Measurements from ENCODE around the gene EEF1AKMT2. TPM values are rescaled to one million over a fixed set of nuclear protein-coding genes. Genes with fewer than 3 reads are reported as not detected.
A peak's percentile ranks its signal among the peaks of the same experiment; 100 is the strongest.

Gene EEF1AKMT2
- total RNA-seq, 1 experiment from 2014 or later = 32.2 TPM

DNA sequence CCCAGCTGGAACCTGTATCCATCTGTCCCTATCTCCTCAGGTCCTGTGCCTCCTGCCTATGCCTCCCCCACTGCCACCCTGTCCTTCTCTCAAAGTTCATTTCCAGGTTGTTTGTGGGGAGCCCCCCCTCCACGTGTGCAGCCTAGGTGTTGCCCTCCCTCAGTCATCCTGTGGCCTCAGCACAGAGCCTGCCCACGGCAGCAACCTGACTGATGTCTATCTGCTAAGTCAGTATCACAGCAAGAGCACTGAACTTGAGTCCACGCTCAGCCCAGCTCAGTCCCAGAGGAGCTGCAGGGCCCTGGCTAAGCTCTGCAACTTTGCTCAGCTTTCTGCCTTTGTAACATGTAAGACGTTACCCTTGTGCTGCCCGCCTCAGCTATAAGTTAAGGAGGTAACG is 76.2 kb downstream of the EEF1AKMT2 start:
- peaks cover 48% of the 10 kb centered on the region for H3K4me1 ChIP-seq (ENCODE audit: insufficient read depth, low read length, poor library complexity, severe bottlenecking)
- TF ChIP-seq EZH2 (IDR thresholded peaks at IDR 0.05; ENCODE audit: borderline replicate concordance, low read depth, low read length, poor library complexity, severe bottlenecking) = no peak
- TF ChIP-seq, protein P1, sequence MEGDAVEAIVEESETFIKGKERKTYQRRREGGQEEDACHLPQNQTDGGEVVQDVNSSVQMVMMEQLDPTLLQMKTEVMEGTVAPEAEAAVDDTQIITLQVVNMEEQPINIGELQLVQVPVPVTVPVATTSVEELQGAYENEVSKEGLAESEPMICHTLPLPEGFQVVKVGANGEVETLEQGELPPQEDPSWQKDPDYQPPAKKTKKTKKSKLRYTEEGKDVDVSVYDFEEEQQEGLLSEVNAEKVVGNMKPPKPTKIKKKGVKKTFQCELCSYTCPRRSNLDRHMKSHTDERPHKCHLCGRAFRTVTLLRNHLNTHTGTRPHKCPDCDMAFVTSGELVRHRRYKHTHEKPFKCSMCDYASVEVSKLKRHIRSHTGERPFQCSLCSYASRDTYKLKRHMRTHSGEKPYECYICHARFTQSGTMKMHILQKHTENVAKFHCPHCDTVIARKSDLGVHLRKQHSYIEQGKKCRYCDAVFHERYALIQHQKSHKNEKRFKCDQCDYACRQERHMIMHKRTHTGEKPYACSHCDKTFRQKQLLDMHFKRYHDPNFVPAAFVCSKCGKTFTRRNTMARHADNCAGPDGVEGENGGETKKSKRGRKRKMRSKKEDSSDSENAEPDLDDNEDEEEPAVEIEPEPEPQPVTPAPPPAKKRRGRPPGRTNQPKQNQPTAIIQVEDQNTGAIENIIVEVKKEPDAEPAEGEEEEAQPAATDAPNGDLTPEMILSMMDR (conservative IDR thresholded peaks at IDR 0.05; ENCODE audit: low read depth, low read length) = no peak
- POLR2A ChIA-PET (ENCODE audit: low non-redundant PET) = no interaction called here
- no TSS peak for BruUV-seq (replicated peaks)
- CTCF ChIA-PET = no interaction called here
- intact Hi-C loops (cut with micrococcal nuclease; ENCODE audit: unreplicated experiment) = no loop called here
- no peak for DNase-seq (ENCODE audit: low spot score)
- H3K27me3 ChIP-seq (replicated peaks; ENCODE audit: insufficient read depth, low read depth, low read length, poor library complexity) = no peaks in the 10 kb centered on the region
- no peak overlapping the region for H3K4me3 ChIP-seq (ENCODE audit: low read depth, low read length, poor library complexity, severe bottlenecking)
- no peaks in the 10 kb centered on the region for H3K9me3 ChIP-seq (ENCODE audit: low read depth, low read length, poor library complexity, severe bottlenecking)
- no peak overlapping the region for H3K27ac ChIP-seq (ENCODE audit: low read depth, low read length, poor library complexity, severe bottlenecking)
- H3K36me3 ChIP-seq (ENCODE audit: insufficient read depth, low read length, poor library complexity, severe bottlenecking) = no peaks in the 10 kb centered on the region

GRCh38 chr10:124713679-124714255 is 77.9 kb downstream of the EEF1AKMT2 start:
- Histone ChIP-seq H3K36me3 (ENCODE audit: insufficient read depth, low read length, poor library complexity, severe bottlenecking) (no peaks in the 10 kb centered on the region), H3K4me3 (ENCODE audit: low read depth, low read length, poor library complexity, severe bottlenecking) (no peak overlapping the region), H3K27ac (ENCODE audit: low read depth, low read length, poor library complexity, severe bottlenecking) (peak overlapping the region; percentile 34), H3K9me3 (ENCODE audit: low read depth, low read length, poor library complexity, severe bottlenecking) (no peaks in the 10 kb centered on the region), H3K4me1 (ENCODE audit: insufficient read depth, low read length, poor library complexity, severe bottlenecking) (peaks cover 55% of the 10 kb centered on the region), H3K27me3 (replicated peaks; ENCODE audit: insufficient read depth, low read depth, low read length, poor library complexity) (no peaks in the 10 kb centered on the region)
- POLR2A ChIA-PET (ENCODE audit: low non-redundant PET) = no interaction called here
- no TSS peak for BruUV-seq (replicated peaks)
- intact Hi-C loops (cut with micrococcal nuclease; ENCODE audit: unreplicated experiment) = no loop called here
- TF ChIP-seq EZH2 (IDR thresholded peaks at IDR 0.05; ENCODE audit: borderline replicate concordance, low read depth, low read length, poor library complexity, severe bottlenecking) = no peak
- TF ChIP-seq, protein P1 (conservative IDR thresholded peaks at IDR 0.05; ENCODE audit: low read depth, low read length) = no peak
- peak; percentile 29 for DNase-seq (ENCODE audit: low spot score)
- CTCF ChIA-PET = no interaction called here

DNA sequence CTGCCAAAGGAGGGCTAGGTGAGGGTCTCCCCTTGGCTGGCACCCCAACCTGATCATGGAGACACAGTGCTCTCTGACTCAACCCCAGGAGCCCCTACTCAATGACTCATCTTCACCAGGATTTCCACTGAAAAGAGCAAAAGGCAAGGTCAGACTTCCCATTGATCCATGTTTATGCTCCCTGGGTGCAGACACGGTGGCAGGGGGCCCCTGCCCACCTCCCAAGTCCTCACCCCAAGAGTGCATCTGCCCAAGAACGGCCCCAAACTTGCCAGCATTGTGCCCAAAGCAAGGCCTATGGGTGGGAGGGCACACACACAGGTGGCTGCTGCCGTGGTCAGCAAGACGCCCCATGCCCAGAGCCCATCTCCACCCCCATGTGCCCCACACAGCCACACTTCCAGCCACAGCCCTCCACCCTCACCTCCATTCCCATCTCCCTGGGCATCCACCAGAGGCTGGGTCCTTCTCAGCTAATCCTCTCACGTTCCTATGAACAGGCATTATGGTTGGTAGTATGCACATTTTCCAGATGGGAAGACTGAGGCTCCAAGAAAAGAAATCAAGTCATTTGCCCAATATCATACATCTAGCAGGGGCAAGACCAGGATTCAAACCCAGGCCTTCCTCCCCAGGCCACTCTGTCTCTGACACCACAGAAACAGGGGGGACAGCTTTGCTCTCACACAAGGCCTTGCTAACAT is 78.8 kb downstream of the EEF1AKMT2 start:
- intact Hi-C loops (cut with micrococcal nuclease; ENCODE audit: unreplicated experiment) = no loop called here
- ChIA-PET CTCF (interaction anchor here (0.6 kb wide), 1 partner anchor 7 kb away, joined by 3 read pairs; no protein-coding TSS in a partner anchor), POLR2A (ENCODE audit: low non-redundant PET) (no interaction called here)
- Histone ChIP-seq H3K4me3 (ENCODE audit: low read depth, low read length, poor library complexity, severe bottlenecking) (no peak overlapping the region), H3K4me1 (ENCODE audit: insufficient read depth, low read length, poor library complexity, severe bottlenecking) (peaks cover 56% of the 10 kb centered on the region), H3K9me3 (ENCODE audit: low read depth, low read length, poor library complexity, severe bottlenecking) (no peaks in the 10 kb centered on the region), H3K27ac (ENCODE audit: low read depth, low read length, poor library complexity, severe bottlenecking) (peak overlapping the region; percentile 34), H3K27me3 (replicated peaks; ENCODE audit: insufficient read depth, low read depth, low read length, poor library complexity) (no peaks in the 10 kb centered on the region), H3K36me3 (ENCODE audit: insufficient read depth, low read length, poor library complexity, severe bottlenecking) (no peaks in the 10 kb centered on the region)
- DNase-seq (ENCODE audit: low spot score) = no peak
- TF ChIP-seq EZH2 (IDR thresholded peaks at IDR 0.05; ENCODE audit: borderline replicate concordance, low read depth, low read length, poor library complexity, severe bottlenecking) = no peak
- TF ChIP-seq, protein P1 (conservative IDR thresholded peaks at IDR 0.05; ENCODE audit: low read depth, low read length) = no peak
- no TSS peak for BruUV-seq (replicated peaks)
